Measurements from ENCODE around the gene ITGB7. TPM values are rescaled to one million over a fixed set of nuclear protein-coding genes. Genes with fewer than 3 reads are reported as not detected.

ITGB7 gene
- polyA plus RNA-seq, 1 donor (not counting 4 experiments of a cell fraction or from before 2014, with no cell fraction given) = 0.83 TPM

GRCh38 chr12:53219292-53219955 is 12.4 kb upstream of the ITGB7 start:
- no peak for DNase-seq (ENCODE audit: low read depth, low spot score)
- H3K27ac ChIP-seq (ENCODE audit: control insufficient read depth, insufficient read depth, low read length) = peak overlapping the region; percentile 70
- H2AFZ ChIP-seq (ENCODE audit: control insufficient read depth, low read length) = peak overlapping the region; percentile 33
- TF ChIP-seq EZH2 (IDR thresholded peaks at IDR 0.05; ENCODE audit: low read length) = no peak
- TF ChIP-seq, protein P1, sequence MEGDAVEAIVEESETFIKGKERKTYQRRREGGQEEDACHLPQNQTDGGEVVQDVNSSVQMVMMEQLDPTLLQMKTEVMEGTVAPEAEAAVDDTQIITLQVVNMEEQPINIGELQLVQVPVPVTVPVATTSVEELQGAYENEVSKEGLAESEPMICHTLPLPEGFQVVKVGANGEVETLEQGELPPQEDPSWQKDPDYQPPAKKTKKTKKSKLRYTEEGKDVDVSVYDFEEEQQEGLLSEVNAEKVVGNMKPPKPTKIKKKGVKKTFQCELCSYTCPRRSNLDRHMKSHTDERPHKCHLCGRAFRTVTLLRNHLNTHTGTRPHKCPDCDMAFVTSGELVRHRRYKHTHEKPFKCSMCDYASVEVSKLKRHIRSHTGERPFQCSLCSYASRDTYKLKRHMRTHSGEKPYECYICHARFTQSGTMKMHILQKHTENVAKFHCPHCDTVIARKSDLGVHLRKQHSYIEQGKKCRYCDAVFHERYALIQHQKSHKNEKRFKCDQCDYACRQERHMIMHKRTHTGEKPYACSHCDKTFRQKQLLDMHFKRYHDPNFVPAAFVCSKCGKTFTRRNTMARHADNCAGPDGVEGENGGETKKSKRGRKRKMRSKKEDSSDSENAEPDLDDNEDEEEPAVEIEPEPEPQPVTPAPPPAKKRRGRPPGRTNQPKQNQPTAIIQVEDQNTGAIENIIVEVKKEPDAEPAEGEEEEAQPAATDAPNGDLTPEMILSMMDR (optimal IDR thresholded peaks at IDR 0.05 in 1 of 3, IDR thresholded peaks at IDR 0.05 in 1 of 3, conservative IDR thresholded peaks at IDR 0.05 in 1 of 3; ENCODE audit: extremely low read depth in 1 of 3, insufficient read depth in 2 of 3, low read length in 3 of 3) = no peak
- H3K36me3 ChIP-seq (ENCODE audit: control insufficient read depth in 2 of 2, extremely low read depth in 1 of 2, insufficient read depth in 2 of 2, low read length in 2 of 2) = peaks cover 8 to 17% of the 10 kb centered on the region in 2 experiments
- H4K20me1 ChIP-seq (ENCODE audit: control insufficient read depth, extremely low read depth, insufficient read depth, low read length) = peaks cover 4% of the 10 kb centered on the region
- H3K9me1 ChIP-seq (ENCODE audit: control insufficient read depth, extremely low read depth, insufficient read depth, low read length) = no peaks in the 10 kb centered on the region
- dilution Hi-C loops (cut with MboI; ENCODE audit: extremely low pct_ligation_motif_present, low sequenced_read_pairs) = no loop called here
- no peaks in the 10 kb centered on the region for H3K27me3 ChIP-seq (ENCODE audit: control insufficient read depth, extremely low read depth, insufficient read depth, low read length)
- peak overlapping the region; percentile 81 for H3K9ac ChIP-seq (ENCODE audit: control insufficient read depth, extremely low read depth, insufficient read depth, low read length)
- no peaks in the 10 kb centered on the region for H3K9me3 ChIP-seq (ENCODE audit: control insufficient read depth, low read depth, low read length)
- H3K79me2 ChIP-seq (ENCODE audit: control insufficient read depth, insufficient read depth, low read length) = peaks cover 27% of the 10 kb centered on the region
- no peak for FAIRE-seq
- H3K4me2 ChIP-seq (ENCODE audit: control insufficient read depth, extremely low read depth, insufficient read depth, low read depth, low read length) = peak overlapping the region; percentile 87
- H3K4me3 ChIP-seq (ENCODE audit: control insufficient read depth in 2 of 3, extremely low read depth in 1 of 3, insufficient read depth in 2 of 3, low read depth in 1 of 3, low read length in 3 of 3) = peak overlapping the region; percentile 56 to 99 (median 95)
- H3K4me1 ChIP-seq (ENCODE audit: control insufficient read depth, extremely low read depth, insufficient read depth, low read length) = peaks cover 65% of the 10 kb centered on the region

DNA sequence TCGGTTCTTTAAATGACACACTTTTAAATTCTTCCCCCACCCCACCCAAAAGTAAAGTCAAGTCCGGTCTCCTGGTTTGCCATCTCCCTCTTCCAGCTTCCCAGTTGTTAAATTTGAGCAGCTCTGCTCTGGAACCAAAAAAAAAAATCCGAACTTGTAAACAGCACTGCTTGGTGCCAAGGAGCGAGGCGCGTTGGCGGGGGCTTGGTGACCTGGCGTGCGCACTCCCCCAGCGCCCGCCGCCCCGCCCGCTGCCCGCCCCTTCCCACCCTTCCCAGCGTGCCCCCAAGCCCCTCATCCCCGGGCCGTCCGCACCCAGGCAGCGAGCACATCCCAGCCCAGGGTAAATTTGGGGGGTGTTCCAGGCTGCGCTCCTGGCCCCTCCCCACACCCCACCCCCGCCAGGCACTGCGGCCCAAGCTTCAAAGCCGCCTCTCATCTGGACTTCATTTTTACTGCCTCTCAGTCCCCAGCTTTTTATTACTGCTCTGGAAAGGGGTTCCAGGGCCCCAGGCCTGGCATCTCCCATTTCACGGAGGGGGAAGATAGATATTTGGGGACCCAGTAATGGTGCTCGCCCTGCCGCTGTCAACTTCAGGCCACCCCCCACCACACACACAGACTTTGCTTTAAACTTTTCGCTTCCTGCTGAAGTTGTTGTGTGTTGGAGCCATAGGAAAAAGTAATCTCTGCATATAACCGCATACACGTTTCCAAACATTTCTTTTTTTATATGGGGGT is 11.7 kb upstream of the ITGB7 start:
- dilution Hi-C loops (cut with MboI; ENCODE audit: extremely low pct_ligation_motif_present, low sequenced_read_pairs) = no loop called here
- H2AFZ ChIP-seq (ENCODE audit: control insufficient read depth, low read length) = no peak overlapping the region
- peaks cover 27% of the 10 kb centered on the region for H3K79me2 ChIP-seq (ENCODE audit: control insufficient read depth, insufficient read depth, low read length)
- H3K27ac ChIP-seq (ENCODE audit: control insufficient read depth, insufficient read depth, low read length) = peak overlapping the region; percentile 70
- H3K9me1 ChIP-seq (ENCODE audit: control insufficient read depth, extremely low read depth, insufficient read depth, low read length) = no peaks in the 10 kb centered on the region
- H3K4me1 ChIP-seq (ENCODE audit: control insufficient read depth, extremely low read depth, insufficient read depth, low read length) = peaks cover 58% of the 10 kb centered on the region
- peak overlapping the region; percentile 56 to 99 (median 95) for H3K4me3 ChIP-seq (ENCODE audit: control insufficient read depth in 2 of 3, extremely low read depth in 1 of 3, insufficient read depth in 2 of 3, low read depth in 1 of 3, low read length in 3 of 3)
- DNase-seq (ENCODE audit: low read depth, low spot score) = no peak
- peak overlapping the region; percentile 81 for H3K9ac ChIP-seq (ENCODE audit: control insufficient read depth, extremely low read depth, insufficient read depth, low read length)
- H3K36me3 ChIP-seq (ENCODE audit: control insufficient read depth in 2 of 2, extremely low read depth in 1 of 2, insufficient read depth in 2 of 2, low read length in 2 of 2) = peaks cover 10 to 22% of the 10 kb centered on the region in 2 experiments
- H3K27me3 ChIP-seq (ENCODE audit: control insufficient read depth, extremely low read depth, insufficient read depth, low read length) = no peaks in the 10 kb centered on the region
- H3K9me3 ChIP-seq (ENCODE audit: control insufficient read depth, low read depth, low read length) = no peaks in the 10 kb centered on the region
- TF ChIP-seq, protein P1 (optimal IDR thresholded peaks at IDR 0.05 in 1 of 3, IDR thresholded peaks at IDR 0.05 in 1 of 3, conservative IDR thresholded peaks at IDR 0.05 in 1 of 3; ENCODE audit: extremely low read depth in 1 of 3, insufficient read depth in 2 of 3, low read length in 3 of 3) = no peak
- TF ChIP-seq EZH2 (IDR thresholded peaks at IDR 0.05; ENCODE audit: low read length) = no peak
- no peak for FAIRE-seq
- peaks cover 4% of the 10 kb centered on the region for H4K20me1 ChIP-seq (ENCODE audit: control insufficient read depth, extremely low read depth, insufficient read depth, low read length)
- H3K4me2 ChIP-seq (ENCODE audit: control insufficient read depth, extremely low read depth, insufficient read depth, low read depth, low read length) = peak overlapping the region; percentile 87

Data from keratinocyte (primary cell).